ENCODE results near the gene OR2J3. TPM values are rescaled to one million over a fixed set of nuclear protein-coding genes. Genes with fewer than 3 reads are reported as not detected.
"Not testable (repeated sequence)": the region's sequence is repeated elsewhere in the genome, so short reads cannot be mapped to it uniquely, and the experiment has no call there.

Gene OR2J3
- total RNA-seq: not detected

- DNase-seq (ENCODE audit: low spot score) (no peak), ATAC-seq (no peak)
- no peaks in the 10 kb centered on the region for H3K36me3 Mint-ChIP-seq
- no peak within 1 kb of the TSS for H3K4me3 Mint-ChIP-seq
- peaks cover 4% of the 10 kb centered on the region for H3K9me3 Mint-ChIP-seq
- no peak within 1 kb of the TSS for H3K27ac Mint-ChIP-seq
- H3K4me1 Mint-ChIP-seq (ENCODE audit: low read depth in 2 of 2): no peaks in the 10 kb centered on the region
- H3K27me3 Mint-ChIP-seq: peaks cover 29 to 32% of the 10 kb centered on the region in 2 donors
Measured at GRCh38 chr6:29107758-29108157, at the start of gene OR2J3. TSS of gene OR2J3 (plus strand) at chr6:29108058. CDS start at chr6:29111891, 3,833 bp downstream.

DNA sequence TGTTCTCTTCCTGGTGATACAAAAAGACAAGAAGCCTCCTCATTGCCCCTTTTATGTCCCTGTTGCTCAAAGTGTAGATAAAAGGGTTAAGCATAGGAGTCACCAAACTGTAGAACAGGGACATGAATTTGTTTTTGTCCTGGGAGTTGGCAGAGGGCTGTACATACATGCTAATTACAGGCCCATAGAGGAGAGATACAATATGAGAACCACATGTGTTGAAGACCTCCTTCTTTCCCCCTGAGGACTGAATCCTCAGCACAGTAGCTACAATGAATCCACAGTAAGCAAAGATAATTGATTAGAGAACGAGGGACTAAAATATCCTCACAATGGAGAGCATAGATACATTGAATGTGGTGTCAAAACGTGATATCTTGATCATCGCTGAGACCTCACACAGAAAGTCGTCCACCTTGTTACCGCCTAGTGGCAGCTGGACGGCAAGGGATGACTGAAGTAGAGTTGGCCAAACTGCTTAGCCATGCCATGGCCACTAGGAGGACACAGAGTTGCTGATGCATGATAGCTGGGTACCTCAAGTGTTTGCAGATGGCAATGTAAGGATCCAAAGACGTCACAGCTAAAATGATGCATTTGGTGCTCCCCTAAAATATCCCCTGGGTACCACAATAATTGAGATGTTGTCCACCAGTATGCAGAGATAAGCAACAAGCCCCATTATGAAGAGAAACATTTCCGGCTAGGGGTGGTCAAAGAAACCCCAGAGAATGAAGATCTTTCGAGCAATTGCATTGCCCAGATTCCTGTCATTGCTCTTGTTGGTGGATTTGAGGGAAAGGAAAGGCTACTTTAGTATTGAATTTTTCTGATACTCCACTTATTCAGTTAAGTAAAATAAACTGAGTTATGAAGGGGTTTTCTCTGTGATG lies 35.8 kb upstream of the OR2J3 start:
- Mint-ChIP-seq H3K36me3 (peaks cover 5% of the 10 kb centered on the region), H3K9me3 (no peaks in the 10 kb centered on the region), H3K27me3 (peaks cover 24 to 58% of the 10 kb centered on the region in 2 donors), H3K4me1 (ENCODE audit: low read depth in 2 of 2) (no peaks in the 10 kb centered on the region), H3K27ac (no peak overlapping the region), H3K4me3 (no peak overlapping the region)
- no peak for DNase-seq (ENCODE audit: low spot score)
- ATAC-seq: no peak

- Mint-ChIP-seq H3K36me3 (no peaks in the 10 kb centered on the region), H3K4me1 (ENCODE audit: low read depth in 2 of 2) (no peaks in the 10 kb centered on the region), H3K27me3 (peaks cover 11 to 17% of the 10 kb centered on the region in 2 donors), H3K9me3 (no peaks in the 10 kb centered on the region), H3K27ac (no peak overlapping the region), H3K4me3 (no peak overlapping the region)
- DNase-seq (ENCODE audit: low spot score) (no peak), ATAC-seq (no peak)
Measured at GRCh38 chr6:29079203-29079602, 28.7 kb upstream of the OR2J3 start.

DNA sequence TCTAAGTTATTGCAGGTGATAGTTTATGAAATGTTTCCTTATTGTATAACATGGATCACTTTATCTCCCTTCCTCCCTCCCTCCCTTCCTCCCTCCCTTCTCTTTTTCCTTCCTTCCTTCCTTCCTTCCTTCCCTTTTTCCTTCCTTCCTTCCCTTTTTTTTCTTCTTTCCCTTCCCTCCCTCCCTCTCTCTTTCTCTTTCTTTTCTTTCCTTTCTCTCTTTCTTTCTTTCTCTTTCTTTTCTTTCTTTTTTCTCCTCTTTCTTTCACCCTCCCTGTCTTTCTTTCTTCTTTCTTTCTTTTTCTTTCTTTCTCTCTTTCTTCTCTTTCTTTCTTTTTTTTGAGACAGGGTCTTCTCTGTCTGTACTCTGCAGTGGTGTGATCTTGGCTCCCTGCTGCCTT lies 26.5 kb upstream of the OR2J3 start:
- no peaks in the 10 kb centered on the region for H3K4me1 Mint-ChIP-seq (ENCODE audit: low read depth in 2 of 2)
- H3K9me3 Mint-ChIP-seq: no peaks in the 10 kb centered on the region
- peaks cover 13 to 16% of the 10 kb centered on the region in 2 donors for H3K27me3 Mint-ChIP-seq
- H3K27ac Mint-ChIP-seq: no peak overlapping the region
- ATAC-seq: no peak
- H3K4me3 Mint-ChIP-seq: no peak overlapping the region
- H3K36me3 Mint-ChIP-seq: no peaks in the 10 kb centered on the region
- DNase-seq (ENCODE audit: low spot score): no peak

DNA sequence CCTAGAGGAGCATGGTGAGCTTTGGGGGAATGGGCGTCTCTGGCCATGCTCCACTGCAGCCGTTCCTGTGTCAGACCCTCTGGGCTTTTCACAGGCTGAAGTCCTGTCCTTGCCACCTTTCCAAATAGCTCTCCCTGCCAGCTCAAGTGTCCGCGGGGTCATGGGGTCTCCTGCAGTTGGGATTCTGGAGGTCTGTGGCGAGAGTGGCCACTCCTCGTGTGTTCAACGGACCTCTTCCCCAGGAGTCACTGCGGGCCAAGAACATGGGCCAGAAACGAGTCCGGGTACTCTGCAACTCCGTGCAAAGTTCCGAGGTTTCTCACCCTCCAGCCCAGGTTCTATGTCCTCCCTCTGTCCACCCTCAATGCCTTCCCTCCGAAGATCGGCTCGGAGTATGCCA lies 25.4 kb upstream of the OR2J3 start:
- Mint-ChIP-seq H3K9me3 (no peaks in the 10 kb centered on the region), H3K27ac (no peak overlapping the region), H3K27me3 (peaks cover 19 to 21% of the 10 kb centered on the region in 2 donors)

DNA sequence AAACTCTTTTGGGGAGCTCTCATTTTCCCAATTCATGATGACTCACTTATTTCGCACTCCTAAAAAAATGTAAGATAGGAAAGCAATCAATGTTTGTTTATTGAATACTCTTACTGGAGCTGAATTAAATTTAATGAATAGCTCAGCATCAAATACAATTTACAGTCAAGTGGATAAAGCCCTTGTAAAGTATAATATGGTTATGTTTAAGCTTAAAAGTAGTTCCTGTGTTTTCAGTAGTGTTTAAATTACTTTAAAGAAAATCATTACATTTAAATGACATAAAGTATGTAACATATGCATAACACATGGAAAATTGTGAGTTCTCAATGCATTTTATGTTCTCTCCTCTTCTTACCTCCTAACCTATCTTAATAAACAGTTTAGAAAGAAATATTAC lies 20.6 kb upstream of the OR2J3 start, which contains the start of gene OR2B3:
Gene OR2B3, minus strand, starts transcription at position 101 of the 400 bp plus-strand sequence. Its CDS starts 65 bp downstream, at position 36.
- Mint-ChIP-seq H3K9me3 (no peaks in the 10 kb centered on the region), H3K27me3 (peaks cover 18 to 36% of the 10 kb centered on the region in 2 donors), H3K27ac (no peak within 1 kb of the TSS), H3K4me1 (ENCODE audit: low read depth in 2 of 2) (no peaks in the 10 kb centered on the region), H3K4me3 (no peak within 1 kb of the TSS), H3K36me3 (no peaks in the 10 kb centered on the region)
- no peak for ATAC-seq
- no peak for DNase-seq (ENCODE audit: low spot score)

More for the DNA sequence above, 25.4 kb upstream of the OR2J3 start:
- no peak overlapping the region for H3K4me3 Mint-ChIP-seq
- H3K36me3 Mint-ChIP-seq: no peaks in the 10 kb centered on the region
- ATAC-seq (no peak), DNase-seq (ENCODE audit: low spot score) (no peak)
- no peaks in the 10 kb centered on the region for H3K4me1 Mint-ChIP-seq (ENCODE audit: low read depth in 2 of 2)

GRCh38 chr6:29092957-29093356 lies 14.9 kb upstream of the OR2J3 start:
- no peaks in the 10 kb centered on the region for H3K9me3 Mint-ChIP-seq
- no peaks in the 10 kb centered on the region for H3K4me1 Mint-ChIP-seq (ENCODE audit: low read depth in 2 of 2)
- peaks cover 18 to 42% of the 10 kb centered on the region in 2 donors for H3K27me3 Mint-ChIP-seq
- H3K27ac Mint-ChIP-seq: no peak overlapping the region
- H3K36me3 Mint-ChIP-seq: no peaks in the 10 kb centered on the region
- H3K4me3 Mint-ChIP-seq: no peak overlapping the region
- DNase-seq (ENCODE audit: low spot score) (no peak), ATAC-seq (no peak)

- H3K27me3 Mint-ChIP-seq: peaks cover 23 to 48% of the 10 kb centered on the region in 2 donors
Measured at GRCh38 chr6:29097803-29098202, 10.1 kb upstream of the OR2J3 start.

GRCh38 chr6:29099190-29099589 lies 8.7 kb upstream of the OR2J3 start, which contains the start of gene OR2J1:
TSS of gene OR2J1 (plus strand) at chr6:29099490. CDS start at chr6:29100943, 1,453 bp downstream.
- H3K36me3 Mint-ChIP-seq: no peaks in the 10 kb centered on the region
- ATAC-seq (no peak), DNase-seq (ENCODE audit: low spot score) (no peak)
- peaks cover 27 to 57% of the 10 kb centered on the region in 2 donors for H3K27me3 Mint-ChIP-seq
- H3K4me1 Mint-ChIP-seq (ENCODE audit: low read depth in 2 of 2): no peaks in the 10 kb centered on the region
- no peak within 1 kb of the TSS for H3K4me3 Mint-ChIP-seq
- peaks cover 4% of the 10 kb centered on the region for H3K9me3 Mint-ChIP-seq
- H3K27ac Mint-ChIP-seq: no peak within 1 kb of the TSS

More at GRCh38 chr6:29097803-29098202, 10.1 kb upstream of the OR2J3 start:
- ATAC-seq (no peak), DNase-seq (ENCODE audit: low spot score) (no peak)
- Mint-ChIP-seq H3K4me3 (no peak overlapping the region), H3K9me3 (no peaks in the 10 kb centered on the region), H3K36me3 (no peaks in the 10 kb centered on the region), H3K27ac (no peak overlapping the region), H3K4me1 (ENCODE audit: low read depth in 2 of 2) (no peaks in the 10 kb centered on the region)

DNA sequence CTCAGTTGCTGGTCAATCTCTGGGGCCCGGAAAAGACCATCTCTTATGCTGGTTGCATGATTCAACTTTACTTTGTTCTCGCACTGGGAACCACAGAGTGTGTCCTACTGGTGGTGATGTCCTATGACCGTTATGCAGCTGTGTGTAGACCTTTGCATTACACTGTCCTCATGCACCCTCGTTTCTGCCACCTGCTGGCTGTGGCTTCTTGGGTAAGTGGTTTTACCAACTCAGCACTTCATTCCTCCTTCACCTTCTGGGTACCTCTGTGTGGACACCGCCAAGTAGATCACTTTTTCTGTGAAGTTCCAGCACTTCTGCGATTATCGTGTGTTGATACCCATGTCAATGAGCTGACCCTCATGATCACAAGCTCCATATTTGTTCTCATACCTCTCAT lies 4.3 kb downstream of the OR2J3 start:
- peaks cover 21 to 33% of the 10 kb centered on the region in 2 donors for H3K27me3 Mint-ChIP-seq
- no peaks in the 10 kb centered on the region for H3K36me3 Mint-ChIP-seq
- H3K27ac Mint-ChIP-seq: no peak overlapping the region
- ATAC-seq: peak in 1 of 2 donors; percentile 43
- no peaks in the 10 kb centered on the region for H3K4me1 Mint-ChIP-seq (ENCODE audit: low read depth in 2 of 2)
- DNase-seq (ENCODE audit: low spot score): no peak
- H3K4me3 Mint-ChIP-seq: no peak overlapping the region
- H3K9me3 Mint-ChIP-seq: no peaks in the 10 kb centered on the region

GRCh38 chr6:29114964-29115363 lies 7.1 kb downstream of the OR2J3 start:
- DNase-seq (ENCODE audit: low spot score): not testable (repeated sequence)

GRCh38 chr6:29129326-29130012 lies 21.6 kb downstream of the OR2J3 start:
- H3K27me3 Mint-ChIP-seq: peaks cover 24 to 37% of the 10 kb centered on the region in 2 donors
- H3K4me1 Mint-ChIP-seq (ENCODE audit: low read depth in 2 of 2): no peaks in the 10 kb centered on the region
- ATAC-seq (peak in 1 of 2 donors; percentile 36), DNase-seq (ENCODE audit: low spot score) (no peak)
- no peak overlapping the region for H3K4me3 Mint-ChIP-seq
- H3K27ac Mint-ChIP-seq: no peak overlapping the region
- H3K36me3 Mint-ChIP-seq: no peaks in the 10 kb centered on the region
- H3K9me3 Mint-ChIP-seq: no peaks in the 10 kb centered on the region

More at GRCh38 chr6:29114964-29115363, 7.1 kb downstream of the OR2J3 start:
- ATAC-seq; H3K9me3 Mint-ChIP-seq; H3K4me1 Mint-ChIP-seq (ENCODE audit: low read depth in 2 of 2); H3K27ac Mint-ChIP-seq; H3K4me3 Mint-ChIP-seq; H3K36me3 Mint-ChIP-seq: not testable (repeated sequence)
- H3K27me3 Mint-ChIP-seq: peaks cover 14 to 35% of the 10 kb centered on the region in 2 donors

DNA sequence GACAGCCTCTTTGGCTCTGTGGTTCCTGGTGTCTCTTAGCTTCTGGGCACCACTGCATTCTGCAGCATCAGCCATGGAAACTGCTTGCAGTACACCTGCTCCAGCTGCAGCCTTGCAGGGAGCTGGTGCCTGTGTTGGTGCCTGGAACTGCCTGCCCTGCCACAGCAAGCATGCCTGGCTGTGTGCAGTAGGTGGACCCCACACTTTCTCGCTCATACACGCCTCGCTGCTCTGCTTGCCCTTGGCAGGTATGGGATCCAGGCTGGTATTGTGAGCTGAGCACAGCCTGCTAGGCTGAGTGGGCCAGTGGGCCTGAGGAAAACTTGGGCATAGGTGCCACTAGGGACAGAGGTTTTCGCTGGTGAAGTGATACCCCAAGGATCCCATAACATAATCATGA lies 22.8 kb downstream of the OR2J3 start:
- Mint-ChIP-seq H3K27me3 (peaks cover 26 to 42% of the 10 kb centered on the region in 2 donors), H3K9me3 (no peaks in the 10 kb centered on the region), H3K4me3 (no peak overlapping the region), H3K27ac (no peak overlapping the region), H3K36me3 (no peaks in the 10 kb centered on the region), H3K4me1 (ENCODE audit: low read depth in 2 of 2) (no peaks in the 10 kb centered on the region)
- DNase-seq (ENCODE audit: low spot score): no peak
- peak; percentile 24 for ATAC-seq

DNA sequence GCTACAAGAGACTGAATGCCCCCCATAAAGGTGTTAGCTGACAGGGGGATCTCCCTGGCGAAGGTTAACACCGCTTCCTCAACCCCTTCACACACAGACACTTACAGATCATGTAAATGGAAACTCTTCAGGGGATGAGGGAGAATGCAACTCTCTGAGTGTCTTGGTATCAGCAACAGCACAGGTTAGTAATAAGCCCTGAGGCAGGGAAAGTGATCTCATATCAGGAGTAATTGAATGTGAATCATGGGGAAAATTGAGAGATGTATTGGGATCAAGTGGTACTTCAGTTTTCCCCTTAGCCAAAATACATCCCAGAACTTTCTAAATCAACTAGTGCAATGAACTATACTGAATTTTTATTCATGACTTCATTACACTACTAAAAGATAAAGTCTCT lies 23.8 kb downstream of the OR2J3 start:
- H3K27me3 Mint-ChIP-seq: peaks cover 26 to 42% of the 10 kb centered on the region in 2 donors
- no peak overlapping the region for H3K4me3 Mint-ChIP-seq
- ATAC-seq (no peak), DNase-seq (ENCODE audit: low spot score) (no peak)
- no peak overlapping the region for H3K27ac Mint-ChIP-seq
- H3K4me1 Mint-ChIP-seq (ENCODE audit: low read depth in 2 of 2): no peaks in the 10 kb centered on the region
- H3K36me3 Mint-ChIP-seq: no peaks in the 10 kb centered on the region
- H3K9me3 Mint-ChIP-seq: no peaks in the 10 kb centered on the region

All from natural killer cell treated with Interleukin-12 subunit alpha and Interleukin-12 subunit beta and Interleukin-15 and Interleukin-18, amount 100 ng/mL, for 72 hours (primary cell).